H1 (cell line): Measurements from ENCODE around the gene MIGA1. TPM values are rescaled to one million over a fixed set of nuclear protein-coding genes. Genes with fewer than 3 reads are reported as not detected.

Experiments used
- CTCF ChIA-PET: fragments of 300-600 bp; sonication (Branson Sonifier 250); formaldehyde crosslinking; loops from one replicate; lab custom pipeline; 2021; ENCODE audit not compliant: partially characterized antibody; lab: Charles Lee
- POLR2A ChIA-PET: fragments of 300-600 bp; sonication (Branson Sonifier 250); formaldehyde crosslinking; loops from one replicate; lab custom pipeline; 2021; ENCODE audit warnings: inconsistent platforms; ENCODE audit not compliant: partially characterized antibody; lab: Charles Lee
- DNase-seq, 2 experiments: peaks; one replicate each; pipeline versions ENCODE4 v3.0.0 to v3.0.0-alpha.2; 2010 to 2022; ENCODE audit warnings: low spot score in 2 of 2, low read depth in 1 of 2, mixed read lengths in 1 of 2
- FAIRE-seq: peaks from 2 replicates; lab custom pipeline; 2011; peaks lifted over from hg19 to GRCh38; lab: Jason Lieb, UNC
- H2AFZ ChIP-seq: 2 replicates; pipeline ENCODE4 v1.8.1; 2012; ENCODE audit warnings: low read length, inconsistent platforms
- H2AK5ac ChIP-seq: 2 replicates; pipeline ENCODE4 v1.6.1; 2013; ENCODE audit warnings: low read depth, low read length
- H2BK120ac ChIP-seq: replicated peaks from 2 replicates; pipeline ENCODE3; 2013; ENCODE audit warnings: low read depth, low read length, inconsistent platforms
- H2BK12ac ChIP-seq: 2 replicates; pipeline ENCODE4 v1.6.1; 2013; ENCODE audit warnings: low read depth, low read length
- H2BK15ac ChIP-seq: 2 replicates; pipeline ENCODE4 v1.6.1; 2013; ENCODE audit warnings: low read length
- H2BK20ac ChIP-seq: 2 replicates; pipeline ENCODE4 v1.6.1; 2013; ENCODE audit warnings: low read length
- H2BK5ac ChIP-seq: 2 replicates; pipeline ENCODE4 v1.6.1; 2013; ENCODE audit warnings: low read depth, low read length
- H3K14ac ChIP-seq: 2 replicates; pipeline ENCODE4 v1.6.1; 2013; ENCODE audit warnings: inconsistent platforms; ENCODE audit not compliant: insufficient read length
- H3K18ac ChIP-seq: 2 replicates; pipeline ENCODE4 v1.6.1; 2013; ENCODE audit warnings: low read length; ENCODE audit errors: extremely low read depth
- H3K23ac ChIP-seq: 2 replicates; pipeline ENCODE4 v1.6.1; 2013; ENCODE audit warnings: inconsistent platforms; ENCODE audit not compliant: insufficient read length
- H3K23me2 ChIP-seq: 2 replicates; pipeline ENCODE4 v1.6.1; 2013; ENCODE audit warnings: low read depth, low read length
- H3K27ac ChIP-seq: 2 replicates; pipeline ENCODE4 v1.6.1; 2011; ENCODE audit warnings: low read depth, low read length, inconsistent platforms
- H3K27me3 ChIP-seq, 4 experiments: replicated peaks in 1 of 4; 1 replicate in 1 of 4; 2 replicates in 3 of 4; pipeline versions ENCODE4 v1.6.1 to v1.8.1; 2011 to 2013; ENCODE audit warnings: low read length in 3 of 4, mild to moderate bottlenecking in 3 of 4, inconsistent platforms in 2 of 4, mixed read lengths in 2 of 4, moderate library complexity in 1 of 4; ENCODE audit not compliant: control insufficient read depth in 3 of 4, insufficient read depth in 3 of 4; ENCODE audit errors: extremely low read depth in 1 of 4
- H3K36me3 ChIP-seq, 4 experiments: 2 replicates each; pipeline versions ENCODE4 v1.6.1 to v1.8.1; 2011 to 2013; ENCODE audit warnings: mild to moderate bottlenecking in 4 of 4, low read length in 3 of 4, moderate library complexity in 2 of 4, control low read depth in 1 of 4, inconsistent platforms in 1 of 4; ENCODE audit not compliant: insufficient read depth in 4 of 4, control insufficient read depth in 2 of 4
- H3K4ac ChIP-seq: replicated peaks from 2 replicates; pipeline ENCODE3; 2013; ENCODE audit warnings: low read length, low read depth, mixed read lengths, inconsistent platforms; ENCODE audit not compliant: insufficient read length
- H3K4me1 ChIP-seq, 4 experiments: replicated peaks in 1 of 4; 1 replicate in 1 of 4; 2 replicates in 3 of 4; pipeline versions ENCODE4 v1.6.1 to v1.8.1; 2011 to 2013; ENCODE audit warnings: low read length in 3 of 4, inconsistent platforms in 2 of 4, mixed read lengths in 1 of 4; ENCODE audit not compliant: insufficient read depth in 4 of 4, control insufficient read depth in 3 of 4
- H3K4me2 ChIP-seq, 2 experiments: 2 replicates each; pipeline versions ENCODE4 v1.6.1 to v1.8.1; 2011 to 2013; ENCODE audit warnings: low read depth in 2 of 2, low read length in 2 of 2, control low read depth in 1 of 2, inconsistent platforms in 1 of 2, mild to moderate bottlenecking in 1 of 2; ENCODE audit not compliant: insufficient read depth in 1 of 2
- H3K4me3 ChIP-seq, 4 experiments: fragments of 200-600, 300-600 bp in 1 of 4; sonication (generic), shearing (Covaris generic), sonication (Bioruptor Twin) in 1 of 4; 2 replicates each; pipeline versions ENCODE4 v1.5.1 to v1.8.1; 2011 to 2016; ENCODE audit warnings: low read length in 4 of 4, low read depth in 3 of 4, control low read depth in 2 of 4, inconsistent platforms in 2 of 4, mild to moderate bottlenecking in 2 of 4, mixed read lengths in 1 of 4, moderate library complexity in 1 of 4; ENCODE audit not compliant: insufficient read depth in 2 of 4; ENCODE audit errors: extremely low read depth in 1 of 4
- H3K56ac ChIP-seq: replicated peaks from 2 replicates; pipeline ENCODE3; 2013; ENCODE audit warnings: low read depth, mild to moderate bottlenecking, mixed read lengths, low read length, inconsistent platforms; ENCODE audit not compliant: insufficient read length
- H3K79me1 ChIP-seq: 2 replicates; pipeline ENCODE4 v1.6.1; 2013; ENCODE audit warnings: low read depth, low read length, control low read depth
- H3K79me2 ChIP-seq, 2 experiments: 2 replicates each; pipeline versions ENCODE4 v1.6.1 to v1.8.1; 2012 to 2013; ENCODE audit warnings: low read length in 2 of 2, mild to moderate bottlenecking in 2 of 2, inconsistent platforms in 1 of 2; ENCODE audit not compliant: insufficient read depth in 2 of 2, control insufficient read depth in 1 of 2
- H3K9ac ChIP-seq, 4 experiments: replicated peaks in 1 of 4; 1 replicate in 1 of 4; 2 replicates in 3 of 4; pipeline versions ENCODE4 v1.6.1 to v1.8.1; 2011 to 2013; ENCODE audit warnings: low read depth in 3 of 4, low read length in 3 of 4, control low read depth in 2 of 4, mild to moderate bottlenecking in 2 of 4, moderate library complexity in 2 of 4, inconsistent platforms in 1 of 4; ENCODE audit errors: extremely low read depth in 1 of 4
- H3K9me3 ChIP-seq, 2 experiments: 2 replicates each; pipeline versions ENCODE4 v1.6.1 to v1.8.1; 2012 to 2013; ENCODE audit warnings: mild to moderate bottlenecking in 2 of 2, moderate library complexity in 2 of 2, control low read depth in 1 of 2, inconsistent platforms in 1 of 2, low read depth in 1 of 2, low read length in 1 of 2, mixed read lengths in 1 of 2; ENCODE audit not compliant: insufficient read depth in 2 of 2
- H4K20me1 ChIP-seq, 2 experiments: replicated peaks in 1 of 2; 2 replicates each; pipeline versions ENCODE3 to v1.8.1; 2011 to 2013; ENCODE audit warnings: inconsistent platforms in 2 of 2, low read length in 2 of 2, mild to moderate bottlenecking in 1 of 2; ENCODE audit not compliant: insufficient read depth in 2 of 2, control insufficient read depth in 1 of 2
- H4K5ac ChIP-seq: 2 replicates; pipeline ENCODE4 v1.6.1; 2013; ENCODE audit warnings: low read length, low read depth, mixed read lengths, inconsistent platforms; ENCODE audit not compliant: insufficient read length
- H4K8ac ChIP-seq: 2 replicates; pipeline ENCODE4 v1.8.0; 2013; ENCODE audit warnings: mild to moderate bottlenecking, moderate library complexity, low read length, inconsistent platforms; ENCODE audit not compliant: insufficient read depth; ENCODE audit errors: extremely low read depth
- H4K91ac ChIP-seq: replicated peaks from 2 replicates; pipeline ENCODE3; 2013; ENCODE audit warnings: low read length, mixed read lengths, inconsistent platforms; ENCODE audit not compliant: insufficient read length
- WGBS, 2 experiments: shearing (Covaris generic) in 1 of 2; methylation state at CpG; one replicate each; pipeline versions ENCODE4 v1.1.6 to v1.1.7; 2013 to 2015; ENCODE audit warnings: low lambda C conversion rate in 2 of 2, mixed read lengths in 2 of 2, inconsistent platforms in 1 of 2, low coverage in 1 of 2, missing lambda C conversion rate in 1 of 2; ENCODE audit not compliant: insufficient replicate concordance in 2 of 2, insufficient coverage in 1 of 2, insufficient read length in 1 of 2; ENCODE audit errors: extremely low coverage in 1 of 2, missing lambda C conversion rate in 1 of 2; 5-methylcytosine and 5-hydroxymethylcytosine counted together
- polyA plus RNA-seq, 7 experiments: library from polyadenylated mRNA; depleted of rRNA in 3 of 7; stranded (reverse) in 5 of 7; unstranded in 2 of 7; fragments of >200 nt in 5 of 7; fragments of 200-250 nt in 2 of 7; gene quantifications; 1 replicate in 5 of 7; 2 replicates in 1 of 7; 4 replicates in 1 of 7; pipeline versions ENCODE4 v1.2.1 to v1.2.3, GENCODE V29; 2011 to 2013; ENCODE audit warnings: missing spikeins in 2 of 7, mixed read lengths in 2 of 7
- total RNA-seq: library from RNA; stranded (reverse); fragmentation: NEBNext Ultra II Directional; extraction: Animal tissue kit (Norgen Biotek cat#: 25700); gene quantifications from 2 replicates; pipeline ENCODE4 v1.2.1, GENCODE V29; 2021

MIGA1 gene
- total and polyA plus RNA-seq, 2 of the 8 experiments (the other 6 are each of a cell fraction or from before 2014, with no cell fraction given), result 0.95 to 7.0 TPM

- WGBS, 2 experiments, result 98% methylated on average over 2 of the region's 2 CpGs; no CpG with 5 or more reads in 1 of the 2 experiments
- POLR2A ChIA-PET, result no interaction called here
Measured at GRCh38 chr1:77906019-77906545, 126.6 kb downstream of the MIGA1 start.

More at GRCh38 chr1:77906019-77906545, 126.6 kb downstream of the MIGA1 start:
- Histone ChIP-seq H3K14ac (no peak overlapping the region), H2BK120ac (no peak overlapping the region), H3K4me3 (no peak overlapping the region), H4K91ac (no peak overlapping the region), H3K9ac (no peak overlapping the region), H3K4me2 (no peak overlapping the region), H2AK5ac (no peak overlapping the region), H4K20me1 (no peaks in the 10 kb centered on the region), H3K27ac (no peak overlapping the region), H4K5ac (no peak overlapping the region), H3K4me1 (no peaks in the 10 kb centered on the region), H3K23ac (no peak overlapping the region), H3K56ac (no peak overlapping the region), H3K9me3 (no peaks in the 10 kb centered on the region), H3K79me2 (no peaks in the 10 kb centered on the region), H3K18ac (no peak overlapping the region), H2BK20ac (no peak overlapping the region), H2AFZ (no peak overlapping the region), H2BK15ac (no peak overlapping the region), H3K36me3 (no peaks in the 10 kb centered on the region), H2BK12ac (no peak overlapping the region), H3K4ac (no peak overlapping the region), H3K27me3 (no peaks in the 10 kb centered on the region), H3K79me1 (no peaks in the 10 kb centered on the region), H4K8ac (no peak overlapping the region), H2BK5ac (no peak overlapping the region), H3K23me2 (no peaks in the 10 kb centered on the region)
- no peak for FAIRE-seq
- CTCF ChIA-PET, result no interaction called here
- no peak for DNase-seq
